NT2/D1 (cell line): ENCODE results near the gene IDS.

ENCODE experiments used
- DNase-seq: peaks from one replicate; pipeline ENCODE4 v3.0.0-alpha.2; 2011; ENCODE audit warnings: low read depth, low spot score
- H3K27me3 ChIP-seq: 2 replicates; pipeline ENCODE4 v1.6.0; 2011; ENCODE audit warnings: mild to moderate bottlenecking; ENCODE audit not compliant: insufficient read length, insufficient read depth
- H3K36me3 ChIP-seq: 2 replicates; pipeline ENCODE4 v1.6.1; 2011; ENCODE audit warnings: mild to moderate bottlenecking, low read length, mixed read lengths; ENCODE audit not compliant: insufficient read depth, insufficient read length
- H3K4me1 ChIP-seq: 2 replicates; pipeline ENCODE4 v1.5.1; 2011; ENCODE audit not compliant: insufficient read depth, insufficient read length
- H3K4me3 ChIP-seq: 2 replicates; pipeline ENCODE4 v1.5.1; 2011; ENCODE audit warnings: low read depth; ENCODE audit not compliant: insufficient read length
- H3K9ac ChIP-seq: 2 replicates; pipeline ENCODE4 v1.6.0; 2011; ENCODE audit warnings: low read depth; ENCODE audit not compliant: insufficient read length
- H3K9me3 ChIP-seq: 2 replicates; pipeline ENCODE4 v1.5.1; 2011; ENCODE audit warnings: mild to moderate bottlenecking, low read length; ENCODE audit not compliant: insufficient read depth
- SUZ12 ChIP-seq: IDR thresholded peaks from 2 replicates; pipeline ENCODE4 v1.6.1; 2011; ENCODE audit not compliant: insufficient read length, insufficient read depth; ENCODE audit errors: extremely low read depth
- YY1 ChIP-seq: IDR thresholded peaks from 2 replicates; pipeline ENCODE4 v1.6.1; 2011; ENCODE audit not compliant: insufficient read length, insufficient read depth
- ZNF274 ChIP-seq: IDR thresholded peaks from 2 replicates; pipeline ENCODE4 v1.6.1; 2011; ENCODE audit warnings: mild to moderate bottlenecking, low read depth, low read length

IDS gene

GRCh38 chrX:149518236-149518635 is 13.1 kb upstream of the IDS start:
- Histone ChIP-seq H3K9ac (no peak overlapping the region), H3K9me3 (no peaks in the 10 kb centered on the region), H3K4me3 (no peak overlapping the region), H3K27me3 (no peaks in the 10 kb centered on the region), H3K4me1 (no peaks in the 10 kb centered on the region), H3K36me3 (no peaks in the 10 kb centered on the region)
- TF ChIP-seq YY1 (no peak), ZNF274 (no peak), SUZ12 (no peak)
- DNase-seq = no peak

GRCh38 chrX:149517308-149517707 is 12.2 kb upstream of the IDS start:
- no peaks in the 10 kb centered on the region for H3K9me3 ChIP-seq

GRCh38 chrX:149516604-149517003 is 11.5 kb upstream of the IDS start:
- no peaks in the 10 kb centered on the region for H3K9me3 ChIP-seq

More at GRCh38 chrX:149517308-149517707, 12.2 kb upstream of the IDS start:
- Histone ChIP-seq H3K27me3 (no peaks in the 10 kb centered on the region), H3K36me3 (no peaks in the 10 kb centered on the region), H3K4me1 (no peaks in the 10 kb centered on the region), H3K9ac (no peak overlapping the region), H3K4me3 (no peak overlapping the region)
- no peak for DNase-seq
- no peak for TF ChIP-seq SUZ12
- no peak for TF ChIP-seq YY1
- no peak for TF ChIP-seq ZNF274

GRCh38 chrX:149515954-149516602 is 11.0 kb upstream of the IDS start:
- TF ChIP-seq SUZ12 (no peak), ZNF274 (no peak), YY1 (no peak)
- Histone ChIP-seq H3K4me1 (no peaks in the 10 kb centered on the region), H3K4me3 (no peak overlapping the region), H3K9ac (no peak overlapping the region), H3K36me3 (no peaks in the 10 kb centered on the region), H3K27me3 (no peaks in the 10 kb centered on the region), H3K9me3 (no peaks in the 10 kb centered on the region)
- no peak for DNase-seq

More at GRCh38 chrX:149516604-149517003, 11.5 kb upstream of the IDS start:
- no peak for DNase-seq
- Histone ChIP-seq H3K27me3 (no peaks in the 10 kb centered on the region), H3K9ac (no peak overlapping the region), H3K36me3 (no peaks in the 10 kb centered on the region), H3K4me3 (no peak overlapping the region), H3K4me1 (no peaks in the 10 kb centered on the region)
- TF ChIP-seq SUZ12 = no peak
- TF ChIP-seq YY1 = no peak
- no peak for TF ChIP-seq ZNF274

- no peaks in the 10 kb centered on the region for H3K9me3 ChIP-seq
- H3K27me3 ChIP-seq = no peaks in the 10 kb centered on the region
- no peaks in the 10 kb centered on the region for H3K36me3 ChIP-seq
- no peaks in the 10 kb centered on the region for H3K4me1 ChIP-seq
- DNase-seq = no peak
- no peak overlapping the region for H3K9ac ChIP-seq
- no peak overlapping the region for H3K4me3 ChIP-seq
- TF ChIP-seq ZNF274 (no peak), SUZ12 (no peak), YY1 (no peak)
These were observed 8.8 kb upstream of the IDS start for GRCh38 chrX:149513825-149514428.

GRCh38 chrX:149512225-149512885 is 7.2 kb upstream of the IDS start:
- Histone ChIP-seq H3K9me3 (no peaks in the 10 kb centered on the region), H3K36me3 (no peaks in the 10 kb centered on the region), H3K9ac (no peak overlapping the region), H3K4me3 (no peak overlapping the region), H3K4me1 (no peaks in the 10 kb centered on the region), H3K27me3 (no peaks in the 10 kb centered on the region)
- TF ChIP-seq YY1 (no peak), ZNF274 (no peak), SUZ12 (no peak)
- DNase-seq = no peak

GRCh38 chrX:149511081-149511480 is 6.0 kb upstream of the IDS start:
- Histone ChIP-seq H3K9me3 (no peaks in the 10 kb centered on the region), H3K4me3 (no peak overlapping the region), H3K4me1 (no peaks in the 10 kb centered on the region), H3K27me3 (no peaks in the 10 kb centered on the region), H3K36me3 (no peaks in the 10 kb centered on the region), H3K9ac (no peak overlapping the region)
- no peak for TF ChIP-seq ZNF274
- TF ChIP-seq YY1 = no peak
- TF ChIP-seq SUZ12 = no peak
- DNase-seq = no peak
